Measurements from ENCODE around the gene PCDHGA6.

The PCDHGA6 gene

DNA sequence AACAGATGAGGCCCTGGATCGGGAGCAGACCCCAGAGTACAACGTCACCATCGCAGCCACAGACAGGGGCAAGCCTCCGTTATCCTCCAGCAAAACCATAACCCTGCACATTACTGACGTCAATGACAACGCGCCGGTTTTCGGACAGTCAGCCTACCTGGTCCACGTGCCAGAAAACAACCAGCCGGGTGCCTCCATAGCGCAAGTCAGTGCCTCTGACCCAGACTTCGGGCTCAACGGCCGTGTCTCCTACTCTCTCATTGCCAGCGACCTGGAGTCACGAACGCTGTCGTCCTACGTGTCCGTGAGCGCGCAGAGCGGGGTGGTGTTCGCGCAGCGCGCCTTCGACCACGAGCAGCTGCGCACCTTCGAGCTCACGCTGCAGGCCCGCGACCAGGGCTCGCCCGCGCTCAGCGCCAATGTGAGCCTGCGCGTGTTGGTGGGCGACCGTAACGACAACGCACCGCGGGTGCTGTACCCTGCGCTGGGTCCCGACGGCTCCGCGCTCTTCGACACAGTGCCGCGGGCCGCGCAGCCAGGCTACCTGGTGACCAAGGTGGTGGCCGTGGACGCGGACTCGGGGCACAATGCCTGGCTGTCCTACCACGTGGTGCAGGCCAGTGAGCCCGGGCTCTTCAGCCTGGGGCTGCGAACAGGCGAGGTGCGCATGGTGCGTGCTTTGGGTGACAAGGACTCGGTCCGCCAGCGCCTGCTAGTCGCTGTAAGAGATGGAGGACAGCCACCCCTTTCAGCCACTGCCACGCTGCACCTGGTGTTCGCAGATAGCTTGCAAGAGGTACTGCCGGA lies 45.6 kb downstream of the PCDHGA6 start:
- DNase-seq (ENCODE audit: low read depth in 2 of 3, low spot score in 2 of 3): no peak

DNA sequence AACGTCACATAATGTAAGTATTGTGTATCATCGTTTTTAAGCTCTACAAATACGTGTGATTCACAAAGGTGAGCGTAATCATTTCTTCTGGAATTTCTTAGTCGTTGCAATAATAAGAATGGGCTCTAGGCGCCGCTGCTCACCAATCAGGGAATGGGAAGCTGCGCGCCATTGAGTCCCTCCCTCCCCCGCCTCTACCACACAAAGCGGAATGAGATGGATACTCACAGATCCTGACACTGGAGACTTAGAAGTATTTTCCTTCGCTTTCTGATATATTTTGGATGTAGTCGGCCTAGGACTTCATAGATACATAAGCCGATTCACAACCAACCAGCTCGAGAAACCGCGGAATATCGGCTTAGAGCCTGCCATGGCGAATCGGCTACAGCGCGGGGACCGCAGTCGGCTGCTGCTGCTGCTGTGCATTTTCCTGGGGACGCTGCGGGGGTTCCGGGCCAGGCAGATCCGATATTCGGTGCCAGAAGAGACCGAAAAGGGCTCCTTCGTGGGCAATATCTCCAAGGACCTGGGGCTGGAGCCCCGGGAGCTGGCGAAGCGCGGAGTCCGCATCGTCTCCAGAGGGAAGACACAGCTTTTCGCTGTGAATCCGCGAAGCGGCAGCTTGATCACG lies 47.3 kb downstream of the PCDHGA6 start, which contains the start of gene PCDHGA11:
Gene PCDHGA11, plus strand, starts transcription at position 197 of the 634 bp plus-strand sequence. Its CDS starts 177 bp downstream, at position 374.
- no peak for DNase-seq (ENCODE audit: low read depth in 2 of 3, low spot score in 2 of 3)

DNA sequence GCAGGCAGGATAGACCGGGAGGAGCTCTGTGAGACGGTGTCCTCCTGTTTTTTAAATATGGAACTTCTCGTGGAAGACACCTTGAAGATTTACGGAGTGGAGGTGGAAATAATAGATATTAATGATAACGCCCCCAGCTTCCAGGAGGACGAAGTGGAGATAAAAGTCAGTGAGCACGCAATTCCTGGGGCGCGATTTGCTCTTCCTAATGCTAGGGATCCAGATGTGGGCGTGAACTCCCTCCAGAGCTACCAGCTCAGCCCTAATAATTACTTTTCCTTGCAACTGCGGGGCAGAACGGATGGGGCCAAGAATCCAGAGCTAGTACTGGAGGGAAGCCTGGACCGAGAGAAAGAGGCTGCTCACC lies 47.8 kb downstream of the PCDHGA6 start:
- no peak for DNase-seq (ENCODE audit: low read depth in 2 of 3, low spot score in 2 of 3)

- DNase-seq (ENCODE audit: low read depth in 2 of 3, low spot score in 2 of 3): no peak
These were observed 49.1 kb downstream of the PCDHGA6 start for GRCh38 chr5:141422742-141423291.

- DNase-seq (ENCODE audit: low read depth in 2 of 3, low spot score in 2 of 3): no peak
These were observed 54.2 kb downstream of the PCDHGA6 start for GRCh38 chr5:141427783-141428426.
